Tibial nerve (tissue), 4 donors: Measurements from ENCODE around the gene ANXA2R.

Experiments
- EP300 ChIP-seq, 2 donors: sonication (generic); formaldehyde crosslinking; IDR thresholded peaks; one replicate each; pipeline ENCODE4 v1.6.1; 2017; ENCODE audit warnings: antibody characterized with exemption in 2 of 2, mild to moderate bottlenecking in 1 of 2
- POLR2A ChIP-seq, 2 donors: fragments of 450-650 bp; IDR thresholded peaks; one replicate each; pipeline ENCODE4 v1.6.1; 2017; ENCODE audit warnings: antibody characterized with exemption in 2 of 2, mild to moderate bottlenecking in 2 of 2, moderate library complexity in 2 of 2
- TF ChIP-seq, protein P1 (sequence below), 5 experiments: fragments of 200-600 bp in 3 of 5; fragments of 450-650 bp in 2 of 5; sonication (generic) in 3 of 5; IDR thresholded peaks; one replicate each; pipeline ENCODE4 v1.5.1; 2016 to 2019; ENCODE audit warnings: antibody characterized with exemption in 5 of 5, mild to moderate bottlenecking in 3 of 5, moderate library complexity in 2 of 5

DNA sequence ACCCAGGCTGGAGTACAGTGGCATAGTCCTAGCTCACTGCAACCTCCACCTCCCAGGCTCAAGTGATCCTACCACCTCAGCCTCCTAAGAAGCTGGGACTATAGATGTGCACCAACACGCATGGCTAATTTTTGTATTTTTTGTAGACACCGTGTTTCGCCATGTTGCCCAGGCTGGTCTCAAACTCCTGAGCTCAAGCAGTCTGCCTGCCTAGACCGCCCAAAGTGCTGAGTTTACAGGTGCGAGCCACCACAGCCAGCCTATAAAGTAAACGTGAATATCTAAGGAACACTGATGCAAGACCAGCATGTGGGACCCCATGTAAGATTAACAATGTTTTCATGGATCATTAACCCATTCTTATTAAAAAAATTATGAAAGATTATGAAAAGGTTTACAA lies 15.9 kb downstream of the ANXA2R start:
- TF ChIP-seq, protein P1, sequence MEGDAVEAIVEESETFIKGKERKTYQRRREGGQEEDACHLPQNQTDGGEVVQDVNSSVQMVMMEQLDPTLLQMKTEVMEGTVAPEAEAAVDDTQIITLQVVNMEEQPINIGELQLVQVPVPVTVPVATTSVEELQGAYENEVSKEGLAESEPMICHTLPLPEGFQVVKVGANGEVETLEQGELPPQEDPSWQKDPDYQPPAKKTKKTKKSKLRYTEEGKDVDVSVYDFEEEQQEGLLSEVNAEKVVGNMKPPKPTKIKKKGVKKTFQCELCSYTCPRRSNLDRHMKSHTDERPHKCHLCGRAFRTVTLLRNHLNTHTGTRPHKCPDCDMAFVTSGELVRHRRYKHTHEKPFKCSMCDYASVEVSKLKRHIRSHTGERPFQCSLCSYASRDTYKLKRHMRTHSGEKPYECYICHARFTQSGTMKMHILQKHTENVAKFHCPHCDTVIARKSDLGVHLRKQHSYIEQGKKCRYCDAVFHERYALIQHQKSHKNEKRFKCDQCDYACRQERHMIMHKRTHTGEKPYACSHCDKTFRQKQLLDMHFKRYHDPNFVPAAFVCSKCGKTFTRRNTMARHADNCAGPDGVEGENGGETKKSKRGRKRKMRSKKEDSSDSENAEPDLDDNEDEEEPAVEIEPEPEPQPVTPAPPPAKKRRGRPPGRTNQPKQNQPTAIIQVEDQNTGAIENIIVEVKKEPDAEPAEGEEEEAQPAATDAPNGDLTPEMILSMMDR (IDR thresholded peaks at IDR 0.05), result no peak
- TF ChIP-seq EP300 (IDR thresholded peaks at IDR 0.05) (no peak), POLR2A (IDR thresholded peaks at IDR 0.05) (no peak)
